AG10803 (cell line): ENCODE data around the gene SFT2D3.

Experiments used
- DNase-seq: peaks from one replicate; pipeline ENCODE4 v3.0.0; 2010; ENCODE audit warnings: low read depth
- H3K4me3 ChIP-seq: 2 replicates; pipeline ENCODE4 v1.5.1; 2011; ENCODE audit warnings: mild to moderate bottlenecking, low read length, control low read depth
- TF ChIP-seq, protein P1 (sequence below): conservative IDR thresholded peaks from 2 replicates; pipeline ENCODE4 v1.5.1; 2011; ENCODE audit warnings: mild to moderate bottlenecking, low read length, control low read depth, inconsistent platforms

SFT2D3 gene

DNA sequence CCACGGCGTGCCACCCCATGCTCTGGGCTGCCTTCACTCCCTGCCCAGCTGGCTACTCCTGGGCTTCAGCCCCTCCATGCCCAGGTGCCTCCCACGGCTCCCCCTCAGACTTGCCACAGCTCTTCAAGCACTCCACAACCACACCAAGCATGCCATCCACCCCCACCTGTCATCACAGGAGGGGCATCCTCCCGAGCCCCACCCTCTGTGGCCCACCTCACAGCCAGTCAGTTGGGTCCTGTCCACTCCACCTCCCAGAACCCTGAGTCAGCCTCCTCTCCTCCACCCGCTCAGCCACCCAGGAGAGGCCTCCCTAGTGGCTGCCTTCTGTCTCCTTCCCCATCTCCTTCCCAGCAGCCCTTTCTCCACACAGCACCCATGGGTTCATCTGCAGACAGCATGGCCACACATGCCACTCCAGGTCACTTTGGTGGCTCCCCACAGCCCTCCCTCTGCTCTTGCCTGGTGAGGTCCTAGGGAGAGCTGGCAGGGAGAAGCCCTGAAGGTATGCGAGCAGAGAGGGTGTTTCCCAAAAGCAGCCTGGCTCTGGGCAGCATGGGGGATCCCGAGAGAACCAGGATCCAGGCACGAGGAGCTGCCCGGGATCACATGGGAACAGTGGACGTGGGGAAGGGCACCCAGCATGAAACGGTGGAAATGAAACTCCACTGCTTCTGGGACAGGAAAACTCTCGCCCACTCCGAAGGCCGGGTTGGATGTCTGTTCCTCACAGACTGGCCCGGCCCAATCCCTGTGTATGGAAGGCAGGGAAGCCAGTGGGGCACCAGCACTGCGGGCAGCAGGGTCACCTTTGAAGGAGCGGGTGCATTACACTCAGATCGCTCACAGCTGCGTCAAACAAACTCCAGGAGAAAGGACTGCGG is 28.7 kb upstream of the SFT2D3 start:
- TF ChIP-seq, protein P1, sequence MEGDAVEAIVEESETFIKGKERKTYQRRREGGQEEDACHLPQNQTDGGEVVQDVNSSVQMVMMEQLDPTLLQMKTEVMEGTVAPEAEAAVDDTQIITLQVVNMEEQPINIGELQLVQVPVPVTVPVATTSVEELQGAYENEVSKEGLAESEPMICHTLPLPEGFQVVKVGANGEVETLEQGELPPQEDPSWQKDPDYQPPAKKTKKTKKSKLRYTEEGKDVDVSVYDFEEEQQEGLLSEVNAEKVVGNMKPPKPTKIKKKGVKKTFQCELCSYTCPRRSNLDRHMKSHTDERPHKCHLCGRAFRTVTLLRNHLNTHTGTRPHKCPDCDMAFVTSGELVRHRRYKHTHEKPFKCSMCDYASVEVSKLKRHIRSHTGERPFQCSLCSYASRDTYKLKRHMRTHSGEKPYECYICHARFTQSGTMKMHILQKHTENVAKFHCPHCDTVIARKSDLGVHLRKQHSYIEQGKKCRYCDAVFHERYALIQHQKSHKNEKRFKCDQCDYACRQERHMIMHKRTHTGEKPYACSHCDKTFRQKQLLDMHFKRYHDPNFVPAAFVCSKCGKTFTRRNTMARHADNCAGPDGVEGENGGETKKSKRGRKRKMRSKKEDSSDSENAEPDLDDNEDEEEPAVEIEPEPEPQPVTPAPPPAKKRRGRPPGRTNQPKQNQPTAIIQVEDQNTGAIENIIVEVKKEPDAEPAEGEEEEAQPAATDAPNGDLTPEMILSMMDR: no peak
- no peak for DNase-seq
- H3K4me3 ChIP-seq: no peak overlapping the region; the same call in 1 of the 2 replicates

- H3K4me3 ChIP-seq: peak overlapping the region; percentile 70
- no peak for DNase-seq
- TF ChIP-seq, protein P1: no peak
Observed at GRCh38 chr2:127673291-127674069, 27.8 kb upstream of the SFT2D3 start.

- TF ChIP-seq, protein P1: no peak
Observed at GRCh38 chr2:127674241-127675209, 26.8 kb upstream of the SFT2D3 start.

GRCh38 chr2:127675331-127676261 is 25.7 kb upstream of the SFT2D3 start, which contains the start of gene LIMS2:
TSS of gene LIMS2 (minus strand) at chr2:127675530. CDS start at chr2:127675024, 506 bp downstream.
- peak within 1 kb of the TSS; percentile 70 for H3K4me3 ChIP-seq
- TF ChIP-seq, protein P1: 0 out of 2 replicates have a peak, but pooled peaks have one; percentile 17
- DNase-seq: peak; percentile 62

More at GRCh38 chr2:127674241-127675209, 26.8 kb upstream of the SFT2D3 start:
- H3K4me3 ChIP-seq: peak overlapping the region; percentile 70
- DNase-seq: peak; percentile 11

- DNase-seq: no peak
- no peak overlapping the region for H3K4me3 ChIP-seq
- TF ChIP-seq, protein P1: no peak
Observed at GRCh38 chr2:127676906-127677305, 24.4 kb upstream of the SFT2D3 start.
